HG02938 (cell line): ENCODE measurements around the gene AAMP.
"Not testable (repeated sequence)": the region's sequence is repeated elsewhere in the genome, so short reads cannot be mapped to it uniquely, and the experiment has no call there.

Experiments
- ATAC-seq: cut with Tn5 transposase; IDR thresholded peaks from one replicate; pipeline ENCODE4 v1.9.1; 2021; ENCODE audit warnings: mild to moderate bottlenecking, moderate library complexity; ENCODE audit not compliant: unreplicated experiment

AAMP gene

DNA sequence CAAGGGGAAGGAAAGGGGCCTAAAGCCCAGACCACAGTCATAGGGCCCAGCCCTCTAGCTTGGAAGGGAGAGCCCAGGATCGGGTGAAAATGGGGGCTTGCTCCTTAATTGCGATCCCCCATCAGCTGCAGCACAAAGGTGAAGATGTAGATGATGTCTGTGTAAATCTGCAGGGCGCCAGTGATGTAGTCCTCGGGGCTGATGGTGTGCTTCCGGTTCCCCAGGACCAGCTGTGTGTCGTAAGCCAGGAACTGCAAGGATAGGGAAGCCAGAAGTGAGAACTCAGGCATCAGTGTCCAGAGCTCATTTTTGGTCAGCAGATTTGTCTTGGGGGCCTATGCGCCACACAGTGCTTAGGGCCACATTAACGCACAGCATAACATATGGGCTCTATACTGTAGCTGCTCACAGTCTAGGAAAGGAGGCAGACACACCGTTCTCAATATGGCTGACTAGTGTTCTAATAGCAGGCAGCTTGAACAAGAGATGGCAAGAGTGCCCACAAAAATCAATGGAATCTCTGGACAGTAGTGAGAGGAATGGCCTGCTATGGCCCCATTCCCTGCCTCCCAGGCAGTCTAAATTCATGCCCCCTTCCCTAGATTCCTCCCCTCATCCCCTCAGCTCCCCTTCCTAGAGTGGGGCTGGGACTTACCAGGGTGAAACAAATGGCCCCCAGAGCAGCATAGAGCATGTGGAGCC, 5.6 kb upstream of the AAMP start:
- ATAC-seq, result no peak

DNA sequence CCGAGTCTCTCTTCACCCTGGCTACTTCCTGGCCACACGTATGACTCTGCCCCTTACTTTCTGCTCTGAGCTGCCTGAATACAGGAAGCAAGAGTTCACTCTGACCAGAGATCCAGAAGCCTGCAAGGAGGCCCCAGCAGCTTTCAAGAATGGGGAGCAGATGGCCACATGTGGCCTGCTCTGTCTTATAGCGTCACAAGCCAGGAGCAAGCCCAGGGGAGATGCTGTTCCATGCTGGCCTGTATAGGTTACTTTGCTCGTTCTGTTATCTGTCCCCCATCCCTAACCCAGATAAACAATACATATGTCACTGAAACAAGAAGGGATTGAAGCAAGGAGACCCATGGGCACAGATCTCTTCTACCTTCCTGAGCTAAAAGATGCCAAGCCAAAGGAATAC, 4.6 kb upstream of the AAMP start:
- ATAC-seq, result no peak

DNA sequence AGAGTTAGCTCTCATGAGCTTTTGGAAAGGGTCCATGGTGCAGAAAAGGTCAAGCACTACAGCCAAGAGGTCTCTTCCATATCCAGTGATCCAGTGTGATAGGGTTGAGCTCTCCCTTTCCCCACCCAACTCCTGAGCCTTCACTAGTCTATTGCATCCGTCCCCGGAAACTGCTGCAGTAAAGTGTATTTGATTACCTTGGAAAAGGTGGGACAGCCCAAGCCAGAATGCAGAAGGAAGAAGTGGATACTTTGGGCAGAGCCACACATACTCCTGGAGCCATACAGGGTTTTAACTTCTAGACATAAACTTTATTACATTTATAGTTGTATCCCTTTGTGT, 3.9 kb upstream of the AAMP start:
- ATAC-seq, result no peak

DNA sequence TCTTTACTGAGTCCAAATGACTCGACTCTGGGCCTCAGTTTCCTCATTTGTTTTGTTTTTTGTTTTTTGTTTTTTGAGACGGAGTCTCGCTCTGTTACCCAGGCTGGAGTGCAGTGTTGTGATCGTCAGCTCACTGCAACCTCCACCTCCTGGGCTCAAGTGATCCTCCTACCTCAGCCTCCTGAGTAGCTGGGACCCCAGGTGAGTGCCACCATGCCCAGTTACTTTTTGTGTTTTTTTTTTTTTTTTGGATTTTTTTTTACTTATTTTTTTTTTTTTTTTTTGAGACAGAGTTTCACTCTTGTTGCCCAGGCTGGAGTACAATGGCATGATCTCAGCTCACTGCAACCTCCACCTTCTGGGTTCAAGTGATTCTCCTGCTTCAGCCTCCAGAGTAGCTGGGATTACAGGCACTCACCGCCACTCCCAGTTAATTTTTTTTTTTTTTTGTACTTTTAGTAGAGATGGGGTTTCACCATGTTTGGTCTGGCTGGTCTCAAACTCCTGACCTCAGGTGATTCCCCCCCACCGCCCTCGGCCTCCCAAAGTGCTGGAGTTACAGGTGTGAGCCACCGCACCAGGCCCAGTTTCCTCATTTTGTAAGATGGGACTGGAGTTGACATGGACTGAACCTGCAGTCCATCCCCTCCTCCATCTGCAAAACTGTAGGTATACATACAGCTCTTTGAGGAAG, 3.4 kb upstream of the AAMP start:
- not testable (repeated sequence) for ATAC-seq

DNA sequence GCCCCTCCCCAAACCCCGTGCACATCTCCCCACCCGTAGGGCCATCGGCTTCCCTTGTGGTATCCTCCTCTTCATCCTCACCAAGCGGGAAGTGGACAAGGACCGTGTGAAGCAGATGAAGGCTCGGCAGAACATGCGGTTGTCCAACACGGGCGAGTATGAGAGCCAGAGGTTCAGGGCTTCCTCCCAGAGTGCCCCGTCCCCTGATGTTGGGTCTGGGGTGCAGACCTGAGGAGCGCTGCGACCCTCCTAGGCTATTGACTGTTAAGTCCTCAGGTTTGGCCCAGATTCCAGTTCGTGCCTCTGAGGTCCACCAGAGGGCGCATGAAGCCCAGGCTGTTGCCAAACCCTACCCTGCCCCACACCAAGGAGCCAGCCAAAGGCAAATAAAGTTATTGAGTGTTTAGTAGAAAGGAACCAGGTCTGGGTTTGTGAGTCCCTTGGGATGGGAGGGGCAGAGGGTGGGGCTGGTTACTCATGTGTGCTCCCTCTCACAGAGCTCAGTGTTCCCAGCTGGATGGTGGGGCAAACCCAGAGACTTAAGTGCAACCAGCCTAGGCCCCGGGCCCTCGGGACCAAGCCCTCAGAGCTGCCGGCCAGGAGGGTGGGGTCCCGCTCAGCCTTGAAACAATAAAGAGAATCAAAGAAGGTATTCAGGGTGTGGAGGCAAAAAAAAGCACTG, 2.7 kb upstream of the AAMP start:
- no peak for ATAC-seq

DNA sequence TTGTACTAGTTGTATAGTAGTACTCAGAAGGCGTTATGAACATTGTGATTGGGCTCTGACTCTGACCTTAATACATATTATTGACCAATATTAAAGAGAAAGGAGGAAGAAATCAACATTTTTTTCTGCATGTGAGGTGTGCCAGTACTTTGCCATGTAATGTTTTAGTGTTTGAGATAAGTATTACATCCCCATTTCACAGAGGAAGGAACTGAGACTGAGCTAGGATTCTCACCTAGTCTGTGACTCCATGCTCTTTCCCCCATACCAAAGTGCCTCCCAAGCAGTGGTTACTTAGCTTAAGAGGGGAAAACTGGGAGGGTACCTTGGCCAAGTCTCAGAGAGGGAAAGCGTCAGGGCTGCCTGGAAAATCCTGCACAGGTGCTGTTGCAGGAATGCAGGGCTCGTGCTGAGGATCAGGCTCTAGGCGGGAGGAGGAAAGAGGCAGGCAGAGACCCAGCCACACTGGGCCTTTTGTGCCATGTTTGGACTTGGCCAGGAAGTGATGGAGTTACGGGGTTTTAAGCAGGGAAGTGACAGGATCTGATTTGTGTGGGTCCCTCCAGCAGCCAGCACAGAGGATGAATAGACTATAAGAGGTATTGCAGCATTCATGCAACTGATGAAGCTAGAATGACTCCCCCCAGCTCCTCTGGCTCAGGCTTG, 2.1 kb upstream of the AAMP start:
- no peak for ATAC-seq

DNA sequence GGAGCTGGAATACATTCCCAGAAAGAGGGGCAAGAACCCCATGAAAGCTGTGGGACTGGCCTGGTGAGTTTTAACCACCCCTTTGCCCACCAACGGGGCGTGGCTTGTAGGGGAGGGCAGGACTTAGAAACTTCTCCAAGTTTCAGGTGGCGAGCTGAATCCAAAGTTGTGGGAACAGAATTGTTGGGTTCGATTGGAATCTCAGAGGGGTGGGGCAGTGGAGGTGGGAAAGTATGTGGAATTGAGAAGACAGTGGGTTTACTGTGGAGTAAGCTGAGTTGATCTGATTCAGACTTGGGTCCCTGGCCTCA, 1.5 kb upstream of the AAMP start:
- no peak for ATAC-seq

DNA sequence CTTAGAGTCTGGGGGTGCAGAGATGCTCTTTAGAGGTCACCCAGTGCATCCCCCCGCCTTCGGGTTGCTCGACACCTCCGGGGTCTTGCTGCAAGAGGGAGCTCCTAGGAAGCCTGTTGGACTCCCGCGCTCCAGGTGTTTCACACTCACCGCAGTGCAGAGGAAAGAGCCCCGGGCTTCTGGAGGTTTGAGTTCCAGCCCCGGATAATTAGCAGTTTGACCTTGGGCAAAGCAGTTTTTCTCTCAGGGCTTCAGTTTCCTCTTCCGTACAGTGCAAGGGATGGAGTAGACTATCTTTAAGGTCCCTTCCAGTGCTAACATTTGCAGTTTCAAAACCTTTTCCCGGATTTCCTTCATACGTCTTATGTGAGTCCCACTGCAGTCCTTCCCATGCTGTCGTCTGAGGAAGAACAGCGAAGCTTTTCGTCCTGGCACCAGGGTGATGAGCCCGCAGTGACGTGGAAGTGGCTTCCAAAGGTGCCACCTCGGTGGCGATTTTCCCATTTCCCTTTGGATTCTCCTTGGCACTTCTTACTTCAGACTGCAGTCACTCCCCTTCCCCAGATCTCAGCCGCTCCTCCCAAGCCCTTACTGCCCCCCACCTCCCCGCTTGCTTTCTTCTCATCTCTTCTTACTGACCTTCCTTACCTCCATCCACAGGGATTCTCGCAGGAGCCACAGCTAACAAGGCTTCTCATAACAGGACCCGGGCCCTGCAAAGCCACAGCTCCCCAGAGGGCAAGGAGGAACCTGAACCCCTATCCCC, 967 bp upstream of the AAMP start:
- ATAC-seq, result no peak

DNA sequence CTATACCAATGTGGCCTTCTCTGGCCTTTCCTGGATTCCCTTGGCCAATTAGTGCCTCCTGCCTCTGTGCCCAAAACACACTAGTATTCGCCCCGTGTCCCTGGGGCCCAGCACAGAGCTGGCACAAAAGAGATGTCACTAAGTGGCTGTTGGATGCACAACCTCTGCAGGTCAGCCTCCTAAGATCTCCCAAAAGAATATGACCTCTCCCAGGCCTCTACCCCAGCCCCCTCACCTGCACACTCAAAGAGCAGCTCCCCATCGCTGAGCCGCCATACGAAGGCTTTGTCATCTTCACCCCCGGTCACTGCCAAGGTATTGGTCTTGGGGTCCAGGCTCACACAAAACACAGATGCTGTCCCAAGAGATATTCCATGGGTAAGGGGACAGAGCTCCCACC, 2.7 kb downstream of the AAMP start:
- ATAC-seq, result no peak

DNA sequence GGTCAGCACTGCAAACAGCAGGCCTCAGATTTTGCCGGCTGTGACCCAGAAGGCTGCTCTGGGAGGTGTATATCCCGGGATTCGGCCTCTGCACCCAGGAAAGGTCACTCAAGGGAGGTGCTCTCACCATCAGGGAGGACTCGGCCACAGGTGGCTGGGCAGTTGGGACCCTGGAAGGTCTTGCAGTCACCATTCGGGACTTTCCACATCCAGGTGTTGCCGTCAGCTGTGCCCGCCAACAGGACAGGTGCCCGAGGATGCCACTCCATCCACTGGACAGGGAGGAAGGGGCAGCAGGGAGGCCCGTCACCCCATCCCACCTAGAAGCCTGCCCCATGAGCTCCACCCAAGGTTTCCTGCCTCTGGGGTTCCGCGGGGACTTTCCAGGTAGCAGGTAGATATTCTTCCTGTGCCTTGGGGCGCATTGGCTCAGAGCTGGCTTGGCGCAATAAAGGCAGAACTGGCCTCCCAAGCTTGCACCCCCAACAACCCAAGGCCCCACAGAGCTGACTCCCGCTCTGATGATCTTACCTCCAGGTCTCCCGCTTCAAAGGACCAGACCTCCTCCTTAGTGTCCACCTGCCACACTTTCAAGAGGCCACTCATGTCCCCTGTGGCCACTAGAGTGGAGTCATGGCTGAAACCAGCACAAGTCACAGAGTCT, 3.5 kb downstream of the AAMP start:
- no peak for ATAC-seq

DNA sequence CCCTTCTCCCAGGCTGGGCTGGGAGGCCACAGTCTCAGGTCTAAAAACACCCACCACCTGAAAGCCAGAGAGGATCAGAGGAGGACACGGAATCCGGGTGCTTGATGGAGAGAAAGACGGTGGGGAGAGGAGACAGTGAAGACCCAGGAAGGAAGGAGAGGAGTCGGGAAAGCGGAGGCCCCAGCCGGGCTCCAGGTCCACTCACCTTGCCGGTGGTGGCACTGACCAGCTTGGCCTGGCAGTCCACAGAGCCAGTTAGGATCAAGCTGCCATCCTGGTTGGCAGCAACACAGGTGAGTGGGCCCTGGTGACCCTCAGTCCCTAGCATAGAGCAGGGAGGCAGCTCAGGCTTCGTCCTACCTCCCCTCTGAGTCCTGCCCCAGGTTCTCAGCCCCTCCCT, 4.3 kb downstream of the AAMP start:
- no peak for ATAC-seq

DNA sequence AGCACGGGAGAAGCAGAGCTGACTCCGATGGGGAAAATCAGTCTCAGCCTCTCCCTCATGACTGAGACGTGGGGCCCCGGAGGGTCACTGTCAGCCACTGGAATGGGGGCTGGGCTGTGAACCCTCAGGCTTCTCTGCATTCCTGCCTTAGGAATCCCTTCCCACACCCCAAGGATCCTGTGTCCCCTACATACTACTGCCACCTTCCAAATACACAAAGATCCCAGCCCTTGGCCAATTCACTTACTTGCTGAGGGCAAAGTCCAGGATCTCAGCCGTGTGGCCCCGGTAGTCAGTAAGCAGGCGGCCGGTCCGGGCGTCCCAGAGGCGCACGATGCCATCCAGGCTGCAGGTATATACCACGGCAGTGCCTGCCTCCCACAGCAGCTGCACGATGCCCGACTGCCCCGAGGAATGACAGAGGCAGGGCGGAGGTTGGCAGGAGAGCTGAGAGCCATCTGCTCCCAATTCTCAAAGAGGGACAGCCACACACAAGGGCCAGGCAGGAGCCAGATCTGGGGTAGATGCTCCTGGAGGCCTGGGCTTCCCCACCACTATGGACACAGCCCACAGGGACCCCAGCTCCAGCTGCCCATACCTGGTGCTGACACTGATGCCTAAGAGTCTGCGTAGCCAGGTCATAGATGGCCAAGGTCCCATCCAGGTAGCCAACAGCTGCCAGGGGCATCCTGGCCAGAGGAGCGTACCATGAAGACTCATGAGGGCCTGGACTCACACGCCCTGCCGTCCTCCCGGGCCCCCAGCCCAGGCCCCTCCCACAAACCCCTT, 5.0 kb downstream of the AAMP start:
- no peak for ATAC-seq

DNA sequence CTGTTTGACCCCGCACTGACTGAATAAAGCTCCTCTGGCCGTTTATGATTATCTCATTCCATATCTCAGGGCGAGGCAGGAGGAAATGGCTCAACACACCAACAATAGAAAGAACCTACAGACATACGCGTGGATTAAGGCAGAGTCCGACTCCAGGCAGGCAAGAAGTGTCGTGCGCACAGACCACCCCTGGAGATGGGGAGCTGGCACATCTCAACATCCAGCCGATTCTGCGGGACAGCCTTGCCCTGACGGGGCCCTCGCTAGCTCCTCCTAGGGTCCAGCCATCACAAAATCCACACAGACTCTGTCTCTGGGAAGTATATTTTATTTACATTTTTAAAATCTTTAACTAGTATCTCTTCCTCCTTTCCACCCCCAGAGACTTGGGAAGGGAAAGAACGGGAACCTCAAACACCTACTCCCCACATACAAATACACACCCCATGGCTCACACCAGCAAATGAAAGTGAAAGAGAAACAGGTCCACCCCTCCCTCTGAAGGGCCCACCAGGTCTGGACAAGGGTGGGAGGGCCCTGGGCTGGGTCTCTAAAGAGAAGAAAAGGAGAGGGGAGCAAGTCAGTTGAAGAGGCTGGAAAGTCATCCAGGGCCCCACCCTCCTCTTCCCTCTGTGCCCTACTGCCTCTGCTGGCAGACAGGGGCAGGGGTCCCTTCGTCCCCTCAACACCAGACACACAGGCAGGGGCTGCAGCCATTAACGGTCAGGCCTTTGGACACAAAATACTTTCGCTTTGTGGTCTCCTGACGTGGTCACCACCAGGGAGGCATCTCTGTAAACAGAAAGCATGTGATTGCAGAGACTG, 5.9 kb downstream of the AAMP start:
- ATAC-seq, result no peak

DNA sequence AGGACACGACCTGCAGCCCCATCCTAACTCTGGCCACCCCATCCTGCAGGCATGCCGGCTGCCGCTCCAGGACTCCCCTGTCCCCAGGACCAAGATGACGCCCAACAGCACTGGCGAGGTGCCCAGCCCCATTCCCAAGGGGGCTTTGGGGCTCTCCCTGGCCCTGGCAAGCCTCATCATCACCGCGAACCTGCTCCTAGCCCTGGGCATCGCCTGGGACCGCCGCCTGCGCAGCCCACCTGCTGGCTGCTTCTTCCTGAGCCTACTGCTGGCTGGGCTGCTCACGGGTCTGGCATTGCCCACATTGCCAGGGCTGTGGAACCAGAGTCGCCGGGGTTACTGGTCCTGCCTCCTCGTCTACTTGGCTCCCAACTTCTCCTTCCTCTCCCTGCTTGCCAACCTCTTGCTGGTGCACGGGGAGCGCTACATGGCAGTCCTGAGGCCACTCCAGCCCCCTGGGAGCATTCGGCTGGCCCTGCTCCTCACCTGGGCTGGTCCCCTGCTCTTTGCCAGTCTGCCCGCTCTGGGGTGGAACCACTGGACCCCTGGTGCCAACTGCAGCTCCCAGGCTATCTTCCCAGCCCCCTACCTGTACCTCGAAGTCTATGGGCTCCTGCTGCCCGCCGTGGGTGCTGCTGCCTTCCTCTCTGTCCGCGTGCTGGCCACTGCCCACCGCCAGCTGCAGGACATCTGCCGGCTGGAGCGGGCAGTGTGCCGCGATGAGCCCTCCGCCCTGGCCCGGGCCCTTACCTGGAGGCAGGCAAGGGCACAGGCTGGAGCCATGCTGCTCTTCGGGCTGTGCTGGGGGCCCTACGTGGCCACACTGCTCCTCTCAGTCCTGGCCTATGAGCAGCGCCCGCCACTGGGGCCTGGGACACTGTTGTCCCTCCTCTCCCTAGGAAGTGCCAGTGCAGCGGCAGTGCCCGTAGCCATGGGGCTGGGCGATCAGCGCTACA, 7.0 kb downstream of the AAMP start:
- ATAC-seq, result no peak

DNA sequence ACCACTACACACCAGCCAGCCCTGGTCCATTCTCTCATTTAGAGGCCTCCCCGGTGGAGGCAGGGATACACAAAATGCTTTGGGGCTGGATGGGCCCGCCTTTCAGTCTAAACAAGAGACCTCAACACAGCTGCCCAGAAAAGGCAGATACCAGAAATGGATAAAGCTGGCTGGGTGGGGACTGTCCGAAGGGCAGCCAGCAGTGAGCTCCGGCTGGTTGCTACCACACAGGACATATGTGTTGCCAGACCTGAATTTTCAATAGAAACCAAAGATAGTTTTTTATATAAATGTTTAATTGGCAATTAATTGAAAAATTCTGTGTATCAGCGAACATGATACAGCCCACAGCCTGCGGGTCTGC, 7.7 kb downstream of the AAMP start:
- no peak for ATAC-seq

DNA sequence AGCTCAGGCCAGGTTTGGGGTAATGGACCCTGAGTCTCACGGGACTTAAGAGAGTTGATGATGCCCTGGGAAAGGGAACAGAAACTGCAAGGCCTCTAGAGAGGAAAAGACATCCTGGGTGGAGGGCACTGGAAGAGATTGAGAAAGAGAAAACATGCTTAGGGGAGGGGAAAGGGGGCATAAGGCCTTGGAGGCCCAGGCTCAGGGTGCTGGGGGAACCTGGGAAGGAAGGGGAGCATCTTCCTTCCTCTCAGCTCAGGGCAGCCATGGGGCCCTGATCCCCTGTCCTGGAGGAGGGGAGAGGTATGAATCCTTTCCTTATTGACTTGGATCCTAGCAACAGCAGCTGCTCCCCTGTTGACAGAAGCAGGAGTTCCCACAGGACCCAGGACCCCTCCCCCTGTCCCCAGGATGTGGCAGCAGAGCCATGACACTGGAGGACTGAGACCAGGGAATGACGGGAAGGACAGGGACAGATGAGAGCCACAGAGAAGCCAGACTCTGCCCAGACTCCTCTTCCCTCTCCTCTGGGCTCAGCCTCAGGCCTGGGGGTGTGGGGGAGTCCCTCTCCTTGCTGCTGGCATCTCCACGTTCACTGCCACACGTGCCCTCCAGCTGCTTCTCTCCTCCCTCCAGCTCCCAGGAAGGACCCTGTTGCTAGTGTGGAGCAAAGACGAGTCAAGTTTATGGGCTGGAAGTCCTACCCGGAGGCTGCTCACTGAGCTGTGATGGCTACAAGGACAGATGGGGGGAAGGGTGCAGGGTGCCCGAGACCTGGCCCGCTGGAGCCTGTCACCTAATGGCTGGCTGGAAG, 8.3 kb downstream of the AAMP start:
- ATAC-seq, result no peak

DNA sequence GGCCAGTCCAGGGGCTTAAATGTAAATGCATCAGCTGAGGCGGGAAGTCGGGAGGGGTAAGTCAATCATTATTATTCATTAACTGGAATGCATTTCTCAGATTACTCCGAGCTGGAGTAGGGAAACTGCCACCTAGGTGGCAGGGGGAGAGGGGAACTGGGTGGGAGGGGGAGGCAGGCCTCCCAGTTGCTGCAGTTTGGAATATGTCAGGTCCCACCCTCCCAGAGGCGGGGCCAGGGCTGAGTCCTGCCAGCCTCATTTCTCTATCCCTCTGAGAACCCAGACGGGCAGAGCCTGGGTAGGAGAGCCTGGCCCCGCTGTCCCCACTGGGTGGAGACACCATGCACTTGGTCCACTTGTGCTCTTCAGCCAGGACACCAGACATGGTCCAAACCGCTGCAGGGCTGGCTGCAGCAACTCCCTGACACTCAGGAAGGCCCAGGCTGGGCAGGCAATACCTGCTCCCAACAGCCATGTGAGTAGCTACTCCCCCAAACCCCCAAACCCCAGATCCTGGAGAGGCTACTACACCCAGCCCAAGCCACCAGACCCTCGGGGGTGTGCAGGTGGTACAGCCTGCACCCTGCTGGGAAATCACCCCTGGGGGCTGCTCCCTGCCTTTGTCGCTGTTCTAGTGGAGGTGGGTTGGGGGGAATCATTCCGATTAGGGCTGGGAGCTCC, 9.1 kb downstream of the AAMP start, which contains the start of gene GPBAR1:
GPBAR1 (plus strand) TSS at position 274 of the 681 bp plus-strand sequence. CDS start 1,710 bp downstream, outside the sequence.
- ATAC-seq, result no peak
